ENCODE measurements around the gene ACTG2.

DNA sequence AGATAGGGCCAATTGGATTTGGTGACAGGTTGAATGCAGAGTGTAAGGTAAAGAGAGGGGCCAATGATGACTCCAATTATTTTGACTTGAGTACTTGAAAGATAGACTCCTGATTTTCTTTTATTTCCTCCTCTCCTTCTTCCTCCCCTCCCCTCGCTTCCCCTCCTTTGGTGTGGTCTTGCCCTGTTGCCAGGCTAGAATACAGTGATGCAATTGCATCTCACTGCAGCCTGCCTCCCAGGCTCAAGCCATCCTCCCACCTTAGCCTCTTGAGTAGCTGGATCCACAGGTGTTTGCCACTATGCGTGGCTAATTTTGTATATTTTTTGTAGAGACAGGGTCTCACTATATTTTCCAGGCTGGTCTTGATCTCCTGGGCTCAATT, 36.1 kb downstream of the ACTG2 start:
- TF ChIP-seq POLR2AphosphoS5 (IDR thresholded peaks at IDR 0.05) = no peak
- TF ChIP-seq, protein P1, sequence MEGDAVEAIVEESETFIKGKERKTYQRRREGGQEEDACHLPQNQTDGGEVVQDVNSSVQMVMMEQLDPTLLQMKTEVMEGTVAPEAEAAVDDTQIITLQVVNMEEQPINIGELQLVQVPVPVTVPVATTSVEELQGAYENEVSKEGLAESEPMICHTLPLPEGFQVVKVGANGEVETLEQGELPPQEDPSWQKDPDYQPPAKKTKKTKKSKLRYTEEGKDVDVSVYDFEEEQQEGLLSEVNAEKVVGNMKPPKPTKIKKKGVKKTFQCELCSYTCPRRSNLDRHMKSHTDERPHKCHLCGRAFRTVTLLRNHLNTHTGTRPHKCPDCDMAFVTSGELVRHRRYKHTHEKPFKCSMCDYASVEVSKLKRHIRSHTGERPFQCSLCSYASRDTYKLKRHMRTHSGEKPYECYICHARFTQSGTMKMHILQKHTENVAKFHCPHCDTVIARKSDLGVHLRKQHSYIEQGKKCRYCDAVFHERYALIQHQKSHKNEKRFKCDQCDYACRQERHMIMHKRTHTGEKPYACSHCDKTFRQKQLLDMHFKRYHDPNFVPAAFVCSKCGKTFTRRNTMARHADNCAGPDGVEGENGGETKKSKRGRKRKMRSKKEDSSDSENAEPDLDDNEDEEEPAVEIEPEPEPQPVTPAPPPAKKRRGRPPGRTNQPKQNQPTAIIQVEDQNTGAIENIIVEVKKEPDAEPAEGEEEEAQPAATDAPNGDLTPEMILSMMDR (IDR thresholded peaks at IDR 0.05) = no peak
- no peak for TF ChIP-seq POLR2A (IDR thresholded peaks at IDR 0.05)
- no peak for TF ChIP-seq EP300 (IDR thresholded peaks at IDR 0.05)

Measured in gastroesophageal sphincter (tissue), 3 donors.